B cell (primary cell): ENCODE measurements around the gene CBX1.

Experiments
- CTCF ChIP-seq: fragments of 200-600 bp; IDR thresholded peaks from one replicate; pipeline ENCODE4 v1.8.0; 2022; ENCODE audit warnings: antibody characterized with exemption, mild to moderate bottlenecking
- EZH2 ChIP-seq: IDR thresholded peaks from 2 replicates; pipeline ENCODE4 v1.6.1; 2012; ENCODE audit warnings: borderline replicate concordance, low read depth, mild to moderate bottlenecking, moderate library complexity, low read length; ENCODE audit not compliant: insufficient read depth, poor library complexity, severe bottlenecking

GRCh38 chr17:48128400-48128799 is 27.1 kb upstream of the CBX1 start:
- no peak for TF ChIP-seq CTCF
- TF ChIP-seq EZH2: no peak
